OCI-LY7 (cell line): Measurements from ENCODE around the gene POU2F3.

Experiments used
- CTCF ChIP-seq: fragments of 200-600 bp; sonication (generic); conservative IDR thresholded peaks from 2 replicates; pipeline ENCODE4 v1.5.1; 2014; ENCODE audit warnings: mild to moderate bottlenecking, antibody characterized with exemption, low read length, moderate library complexity, mixed read lengths
- EZH2phosphoT487 ChIP-seq: fragments of 200-600 bp; sonication (generic); IDR thresholded peaks from 2 replicates; pipeline ENCODE4 v1.6.1; 2018; ENCODE audit warnings: low read depth, borderline replicate concordance, mild to moderate bottlenecking, mixed run types, antibody characterized with exemption, low read length, moderate library complexity, mixed read lengths

- TF ChIP-seq EZH2phosphoT487 (no peak), CTCF (no peak)
These were observed 123.5 kb downstream of the POU2F3 start for GRCh38 chr11:120363436-120363835.
